ENCODE measurements around the gene KCNQ5.

KCNQ5 gene

GRCh38 chr6:73062130-73062529, 440.3 kb downstream of the KCNQ5 start:
- Histone ChIP-seq H3K4me1 (ENCODE audit: control insufficient read depth in 2 of 2, insufficient read depth in 1 of 2, low read depth in 1 of 2, low read length in 2 of 2) (no peaks in the 10 kb centered on the region), H4K8ac (ENCODE audit: low read depth, low read length) (no peak overlapping the region), H2BK5ac (ENCODE audit: low read length) (no peak overlapping the region), H3K4me3 (ENCODE audit: low read length in 2 of 2) (no peak overlapping the region), H2AFZ (ENCODE audit: low read length) (no peak overlapping the region), H2BK120ac (ENCODE audit: low read depth, low read length) (no peak overlapping the region), H3K27me3 (ENCODE audit: control insufficient read depth in 3 of 3, insufficient read depth in 3 of 3, low read depth in 1 of 3, low read length in 3 of 3) (no peaks in the 10 kb centered on the region), H3K4me2 (ENCODE audit: insufficient read depth, low read length, poor library complexity, severe bottlenecking) (no peak overlapping the region), H2BK12ac (ENCODE audit: low read length) (no peak overlapping the region), H3K36me3 (replicated peaks in 1 of 2; ENCODE audit: control insufficient read depth in 2 of 2, insufficient read depth in 2 of 2, low read length in 2 of 2) (no peaks in the 10 kb centered on the region), H3K23ac (ENCODE audit: low read depth, low read length, poor library complexity) (no peak overlapping the region), H3K9ac (ENCODE audit: low read depth, low read length, poor library complexity) (no peak overlapping the region), H3K18ac (ENCODE audit: low read length) (no peak overlapping the region), H3K14ac (ENCODE audit: low read length) (no peak overlapping the region), H2BK15ac (ENCODE audit: low read length) (no peak overlapping the region), H4K91ac (ENCODE audit: low read depth, low read length, poor library complexity) (no peak overlapping the region), H3K27ac (replicated peaks; ENCODE audit: low read length) (no peak overlapping the region), H3K9me3 (replicated peaks in 1 of 2; ENCODE audit: control insufficient read depth in 2 of 2, insufficient read depth in 1 of 2, low read depth in 1 of 2, low read length in 2 of 2) (no peaks in the 10 kb centered on the region), H3K79me1 (ENCODE audit: low read depth, low read length) (no peaks in the 10 kb centered on the region), H2AK5ac (ENCODE audit: low read depth, low read length) (no peak overlapping the region), H3K4ac (ENCODE audit: low read length) (no peak overlapping the region)
- DNase-seq (ENCODE audit: low spot score), result no peak
- no CpG with 5 or more reads among the region's 4 CpGs for WGBS, 2 donors (ENCODE audit: extremely low coverage in 2 of 2, insufficient read length in 2 of 2, insufficient replicate concordance in 1 of 2)

- H2BK15ac ChIP-seq (ENCODE audit: low read length), result no peak overlapping the region
- no peaks in the 10 kb centered on the region for H3K4me1 ChIP-seq (ENCODE audit: control insufficient read depth in 2 of 2, insufficient read depth in 1 of 2, low read depth in 1 of 2, low read length in 2 of 2)
- H2AFZ ChIP-seq (ENCODE audit: low read length), result no peak overlapping the region
- no peak overlapping the region for H2AK5ac ChIP-seq (ENCODE audit: low read depth, low read length)
- no peak overlapping the region for H3K4me2 ChIP-seq (ENCODE audit: insufficient read depth, low read length, poor library complexity, severe bottlenecking)
- no peak overlapping the region for H2BK5ac ChIP-seq (ENCODE audit: low read length)
- no peak for DNase-seq (ENCODE audit: low spot score)
- H3K9me3 ChIP-seq (replicated peaks in 1 of 2; ENCODE audit: control insufficient read depth in 2 of 2, insufficient read depth in 1 of 2, low read depth in 1 of 2, low read length in 2 of 2), result no peaks in the 10 kb centered on the region
- H3K4ac ChIP-seq (ENCODE audit: low read length), result no peak overlapping the region
- no peak overlapping the region for H2BK120ac ChIP-seq (ENCODE audit: low read depth, low read length)
- H3K9ac ChIP-seq (ENCODE audit: low read depth, low read length, poor library complexity), result no peak overlapping the region
- H4K91ac ChIP-seq (ENCODE audit: low read depth, low read length, poor library complexity), result no peak overlapping the region
- H3K36me3 ChIP-seq (replicated peaks in 1 of 2; ENCODE audit: control insufficient read depth in 2 of 2, insufficient read depth in 2 of 2, low read length in 2 of 2), result no peaks in the 10 kb centered on the region
- H3K27me3 ChIP-seq (ENCODE audit: control insufficient read depth in 3 of 3, insufficient read depth in 3 of 3, low read depth in 1 of 3, low read length in 3 of 3), result no peaks in the 10 kb centered on the region
- no peak overlapping the region for H3K23ac ChIP-seq (ENCODE audit: low read depth, low read length, poor library complexity)
- H2BK12ac ChIP-seq (ENCODE audit: low read length), result no peak overlapping the region
- no peaks in the 10 kb centered on the region for H3K79me1 ChIP-seq (ENCODE audit: low read depth, low read length)
- H3K27ac ChIP-seq (replicated peaks; ENCODE audit: low read length), result no peak overlapping the region
- H3K18ac ChIP-seq (ENCODE audit: low read length), result no peak overlapping the region
- WGBS, 2 donors (ENCODE audit: extremely low coverage in 2 of 2, insufficient read length in 2 of 2, insufficient replicate concordance in 1 of 2), result no CpG with 5 or more reads among the region's 2 CpGs
- no peak overlapping the region for H4K8ac ChIP-seq (ENCODE audit: low read depth, low read length)
- H3K4me3 ChIP-seq (ENCODE audit: low read length in 2 of 2), result no peak overlapping the region
- H3K14ac ChIP-seq (ENCODE audit: low read length), result no peak overlapping the region
Observed at GRCh38 chr6:73062837-73063236, 441.0 kb downstream of the KCNQ5 start.

- H3K18ac ChIP-seq (ENCODE audit: low read length), result no peak overlapping the region
- no peak overlapping the region for H4K8ac ChIP-seq (ENCODE audit: low read depth, low read length)
- no peak overlapping the region for H2BK15ac ChIP-seq (ENCODE audit: low read length)
- no peak overlapping the region for H3K23ac ChIP-seq (ENCODE audit: low read depth, low read length, poor library complexity)
- H3K9me3 ChIP-seq (replicated peaks in 1 of 2; ENCODE audit: control insufficient read depth in 2 of 2, insufficient read depth in 1 of 2, low read depth in 1 of 2, low read length in 2 of 2), result no peaks in the 10 kb centered on the region
- H4K91ac ChIP-seq (ENCODE audit: low read depth, low read length, poor library complexity), result no peak overlapping the region
- H3K79me1 ChIP-seq (ENCODE audit: low read depth, low read length), result no peaks in the 10 kb centered on the region
- H2AK5ac ChIP-seq (ENCODE audit: low read depth, low read length), result no peak overlapping the region
- DNase-seq (ENCODE audit: low spot score), result no peak
- H3K27me3 ChIP-seq (ENCODE audit: control insufficient read depth in 3 of 3, insufficient read depth in 3 of 3, low read depth in 1 of 3, low read length in 3 of 3), result no peaks in the 10 kb centered on the region
- no peak overlapping the region for H3K9ac ChIP-seq (ENCODE audit: low read depth, low read length, poor library complexity)
- no peak overlapping the region for H2BK12ac ChIP-seq (ENCODE audit: low read length)
- no peaks in the 10 kb centered on the region for H3K4me1 ChIP-seq (ENCODE audit: control insufficient read depth in 2 of 2, insufficient read depth in 1 of 2, low read depth in 1 of 2, low read length in 2 of 2)
- no peak overlapping the region for H3K4ac ChIP-seq (ENCODE audit: low read length)
- no peak overlapping the region for H2BK120ac ChIP-seq (ENCODE audit: low read depth, low read length)
- H3K4me2 ChIP-seq (ENCODE audit: insufficient read depth, low read length, poor library complexity, severe bottlenecking), result no peak overlapping the region
- H3K27ac ChIP-seq (replicated peaks; ENCODE audit: low read length), result no peak overlapping the region
- H3K36me3 ChIP-seq (replicated peaks in 1 of 2; ENCODE audit: control insufficient read depth in 2 of 2, insufficient read depth in 2 of 2, low read length in 2 of 2), result no peaks in the 10 kb centered on the region
- no peak overlapping the region for H2BK5ac ChIP-seq (ENCODE audit: low read length)
- H3K14ac ChIP-seq (ENCODE audit: low read length), result no peak overlapping the region
- H2AFZ ChIP-seq (ENCODE audit: low read length), result no peak overlapping the region
- no CpG with 5 or more reads among the region's 1 CpG for WGBS, 2 donors (ENCODE audit: extremely low coverage in 2 of 2, insufficient read length in 2 of 2, insufficient replicate concordance in 1 of 2)
- no peak overlapping the region for H3K4me3 ChIP-seq (ENCODE audit: low read length in 2 of 2)
Observed at GRCh38 chr6:73064266-73064665, 442.4 kb downstream of the KCNQ5 start.

GRCh38 chr6:73073238-73073637, 451.4 kb downstream of the KCNQ5 start:
- Histone ChIP-seq H4K91ac (ENCODE audit: low read depth, low read length, poor library complexity) (no peak overlapping the region), H3K4me3 (ENCODE audit: low read length in 2 of 2) (no peak overlapping the region), H2BK15ac (ENCODE audit: low read length) (no peak overlapping the region), H3K79me1 (ENCODE audit: low read depth, low read length) (no peaks in the 10 kb centered on the region), H2AFZ (ENCODE audit: low read length) (no peak overlapping the region), H3K27ac (replicated peaks; ENCODE audit: low read length) (no peak overlapping the region), H2BK120ac (ENCODE audit: low read depth, low read length) (no peak overlapping the region), H3K27me3 (ENCODE audit: control insufficient read depth in 3 of 3, insufficient read depth in 3 of 3, low read depth in 1 of 3, low read length in 3 of 3) (peaks cover 0 to 2% (median 0%) of the 10 kb centered on the region in 3 experiments), H3K23ac (ENCODE audit: low read depth, low read length, poor library complexity) (no peak overlapping the region), H3K9me3 (replicated peaks in 1 of 2; ENCODE audit: control insufficient read depth in 2 of 2, insufficient read depth in 1 of 2, low read depth in 1 of 2, low read length in 2 of 2) (no peaks in the 10 kb centered on the region), H2BK12ac (ENCODE audit: low read length) (no peak overlapping the region), H2BK5ac (ENCODE audit: low read length) (no peak overlapping the region), H2AK5ac (ENCODE audit: low read depth, low read length) (no peak overlapping the region), H4K8ac (ENCODE audit: low read depth, low read length) (no peak overlapping the region), H3K36me3 (replicated peaks in 1 of 2; ENCODE audit: control insufficient read depth in 2 of 2, insufficient read depth in 2 of 2, low read length in 2 of 2) (no peaks in the 10 kb centered on the region), H3K4ac (ENCODE audit: low read length) (no peak overlapping the region), H3K4me1 (ENCODE audit: control insufficient read depth in 2 of 2, insufficient read depth in 1 of 2, low read depth in 1 of 2, low read length in 2 of 2) (no peaks in the 10 kb centered on the region), H3K9ac (ENCODE audit: low read depth, low read length, poor library complexity) (no peak overlapping the region), H3K18ac (ENCODE audit: low read length) (no peak overlapping the region), H3K4me2 (ENCODE audit: insufficient read depth, low read length, poor library complexity, severe bottlenecking) (no peak overlapping the region), H3K14ac (ENCODE audit: low read length) (no peak overlapping the region)
- WGBS, 2 donors (ENCODE audit: extremely low coverage in 2 of 2, insufficient read length in 2 of 2, insufficient replicate concordance in 1 of 2), result no CpG with 5 or more reads among the region's 2 CpGs
- DNase-seq (ENCODE audit: low spot score), result no peak
